Measurements from ENCODE around the gene MS4A7. TPM values are rescaled to one million over a fixed set of nuclear protein-coding genes. Genes with fewer than 3 reads are reported as not detected.
"Not testable (repeated sequence)": the region's sequence is repeated elsewhere in the genome, so short reads cannot be mapped to it uniquely, and the experiment has no call there.

Gene MS4A7
- total RNA-seq, 1 experiment from 2014 or later: not detected

DNA sequence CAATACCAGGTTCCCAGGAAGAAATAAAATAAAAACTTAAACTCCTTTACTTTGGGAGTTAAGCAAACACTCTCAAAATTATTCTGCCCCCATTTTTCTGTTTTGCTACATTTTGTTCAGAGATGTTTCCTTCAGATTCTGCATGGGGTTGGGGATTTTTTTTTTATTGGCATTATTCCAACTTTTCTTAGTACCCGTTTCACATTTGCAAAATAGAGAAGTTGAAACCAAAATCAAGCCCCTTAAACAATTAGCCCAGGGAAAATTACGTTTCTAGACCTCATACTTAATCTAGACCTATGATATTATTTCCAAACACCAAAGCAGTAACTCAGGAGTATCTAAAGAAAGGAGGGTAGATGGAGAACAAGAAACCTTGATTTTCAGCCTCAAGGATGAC is 20.6 kb upstream of the MS4A7 start:
- intact Hi-C loops (cut with micrococcal nuclease; ENCODE audit: unreplicated experiment): no loop called here
- CTCF ChIA-PET: no interaction called here

DNA sequence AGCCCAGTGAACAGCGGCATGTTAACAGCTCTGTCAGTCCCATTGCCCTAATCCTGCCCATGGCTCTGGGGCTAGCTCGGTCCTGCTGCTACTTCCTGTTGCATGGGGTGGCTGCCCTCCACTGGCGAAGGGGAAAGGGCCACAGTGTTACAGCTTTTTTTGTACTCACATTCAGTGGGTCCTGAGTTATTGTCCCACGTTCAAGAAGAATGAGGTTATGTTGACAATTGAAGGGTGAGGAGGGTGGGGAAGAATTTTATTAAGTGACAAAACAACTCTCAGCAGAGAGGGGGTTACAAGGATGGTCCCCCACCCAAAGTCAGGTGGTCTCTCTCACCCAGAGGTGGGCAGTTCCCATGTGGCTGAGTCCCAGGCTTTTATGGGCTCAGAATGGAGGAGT is 17.7 kb upstream of the MS4A7 start:
- Mint-ChIP-seq H3K36me3 (ENCODE audit: insufficient read depth, unreplicated experiment) (no peaks in the 10 kb centered on the region), H3K4me1 (ENCODE audit: low read depth, unreplicated experiment) (no peaks in the 10 kb centered on the region), H3K9me3 (ENCODE audit: low read depth, unreplicated experiment) (no peaks in the 10 kb centered on the region), H3K27ac (ENCODE audit: unreplicated experiment) (no peak overlapping the region), H3K4me3 (ENCODE audit: low read depth, unreplicated experiment) (no peak overlapping the region), H3K27me3 (ENCODE audit: unreplicated experiment) (peaks cover 23% of the 10 kb centered on the region)
- intact Hi-C loops (cut with micrococcal nuclease; ENCODE audit: unreplicated experiment): no loop called here
- BruUV-seq (replicated peaks): no TSS peak
- CTCF ChIA-PET: no interaction called here
- TF ChIP-seq, protein P1, sequence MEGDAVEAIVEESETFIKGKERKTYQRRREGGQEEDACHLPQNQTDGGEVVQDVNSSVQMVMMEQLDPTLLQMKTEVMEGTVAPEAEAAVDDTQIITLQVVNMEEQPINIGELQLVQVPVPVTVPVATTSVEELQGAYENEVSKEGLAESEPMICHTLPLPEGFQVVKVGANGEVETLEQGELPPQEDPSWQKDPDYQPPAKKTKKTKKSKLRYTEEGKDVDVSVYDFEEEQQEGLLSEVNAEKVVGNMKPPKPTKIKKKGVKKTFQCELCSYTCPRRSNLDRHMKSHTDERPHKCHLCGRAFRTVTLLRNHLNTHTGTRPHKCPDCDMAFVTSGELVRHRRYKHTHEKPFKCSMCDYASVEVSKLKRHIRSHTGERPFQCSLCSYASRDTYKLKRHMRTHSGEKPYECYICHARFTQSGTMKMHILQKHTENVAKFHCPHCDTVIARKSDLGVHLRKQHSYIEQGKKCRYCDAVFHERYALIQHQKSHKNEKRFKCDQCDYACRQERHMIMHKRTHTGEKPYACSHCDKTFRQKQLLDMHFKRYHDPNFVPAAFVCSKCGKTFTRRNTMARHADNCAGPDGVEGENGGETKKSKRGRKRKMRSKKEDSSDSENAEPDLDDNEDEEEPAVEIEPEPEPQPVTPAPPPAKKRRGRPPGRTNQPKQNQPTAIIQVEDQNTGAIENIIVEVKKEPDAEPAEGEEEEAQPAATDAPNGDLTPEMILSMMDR (IDR thresholded peaks at IDR 0.05; ENCODE audit: unreplicated experiment): no peak
- no peak for DNase-seq

More for the DNA sequence above, 20.6 kb upstream of the MS4A7 start:
- TF ChIP-seq, protein P1 (IDR thresholded peaks at IDR 0.05; ENCODE audit: unreplicated experiment): no peak
- Mint-ChIP-seq H3K27me3 (ENCODE audit: unreplicated experiment) (no peaks in the 10 kb centered on the region), H3K4me3 (ENCODE audit: low read depth, unreplicated experiment) (no peak overlapping the region), H3K27ac (ENCODE audit: unreplicated experiment) (no peak overlapping the region), H3K9me3 (ENCODE audit: low read depth, unreplicated experiment) (no peaks in the 10 kb centered on the region), H3K36me3 (ENCODE audit: insufficient read depth, unreplicated experiment) (no peaks in the 10 kb centered on the region), H3K4me1 (ENCODE audit: low read depth, unreplicated experiment) (no peaks in the 10 kb centered on the region)
- BruUV-seq (replicated peaks): no TSS peak
- DNase-seq: no peak

DNA sequence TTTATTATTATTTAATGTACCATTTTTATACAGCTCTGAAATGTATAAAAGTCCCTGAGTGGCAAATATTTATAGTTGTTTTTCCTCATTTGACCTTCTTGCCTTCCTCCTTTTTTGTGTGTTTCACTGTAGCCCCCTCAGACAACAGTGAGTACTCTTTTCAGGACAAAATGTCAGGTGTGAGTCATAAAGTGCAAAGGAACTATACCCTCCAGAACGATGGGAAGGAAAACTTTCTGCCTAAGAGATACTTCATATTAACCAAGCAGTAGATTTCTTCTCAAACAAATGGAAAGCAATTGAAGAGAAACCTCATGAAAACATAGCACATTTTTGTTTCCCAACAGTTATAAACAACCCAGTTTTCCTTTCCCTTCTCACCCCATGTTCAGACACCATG is 16.1 kb upstream of the MS4A7 start:
- intact Hi-C loops (cut with micrococcal nuclease; ENCODE audit: unreplicated experiment): no loop called here
- Mint-ChIP-seq H3K27ac (ENCODE audit: unreplicated experiment) (no peak overlapping the region), H3K4me1 (ENCODE audit: low read depth, unreplicated experiment) (no peaks in the 10 kb centered on the region), H3K9me3 (ENCODE audit: low read depth, unreplicated experiment) (no peaks in the 10 kb centered on the region), H3K36me3 (ENCODE audit: insufficient read depth, unreplicated experiment) (no peaks in the 10 kb centered on the region), H3K4me3 (ENCODE audit: low read depth, unreplicated experiment) (no peak overlapping the region), H3K27me3 (ENCODE audit: unreplicated experiment) (peaks cover 23% of the 10 kb centered on the region)
- DNase-seq: no peak
- BruUV-seq (replicated peaks): no TSS peak
- TF ChIP-seq, protein P1 (IDR thresholded peaks at IDR 0.05; ENCODE audit: unreplicated experiment): no peak
- CTCF ChIA-PET: interaction anchor here (1.9 kb wide), 1 partner anchor 257 kb away, joined by 13 read pairs; no protein-coding TSS in a partner anchor

DNA sequence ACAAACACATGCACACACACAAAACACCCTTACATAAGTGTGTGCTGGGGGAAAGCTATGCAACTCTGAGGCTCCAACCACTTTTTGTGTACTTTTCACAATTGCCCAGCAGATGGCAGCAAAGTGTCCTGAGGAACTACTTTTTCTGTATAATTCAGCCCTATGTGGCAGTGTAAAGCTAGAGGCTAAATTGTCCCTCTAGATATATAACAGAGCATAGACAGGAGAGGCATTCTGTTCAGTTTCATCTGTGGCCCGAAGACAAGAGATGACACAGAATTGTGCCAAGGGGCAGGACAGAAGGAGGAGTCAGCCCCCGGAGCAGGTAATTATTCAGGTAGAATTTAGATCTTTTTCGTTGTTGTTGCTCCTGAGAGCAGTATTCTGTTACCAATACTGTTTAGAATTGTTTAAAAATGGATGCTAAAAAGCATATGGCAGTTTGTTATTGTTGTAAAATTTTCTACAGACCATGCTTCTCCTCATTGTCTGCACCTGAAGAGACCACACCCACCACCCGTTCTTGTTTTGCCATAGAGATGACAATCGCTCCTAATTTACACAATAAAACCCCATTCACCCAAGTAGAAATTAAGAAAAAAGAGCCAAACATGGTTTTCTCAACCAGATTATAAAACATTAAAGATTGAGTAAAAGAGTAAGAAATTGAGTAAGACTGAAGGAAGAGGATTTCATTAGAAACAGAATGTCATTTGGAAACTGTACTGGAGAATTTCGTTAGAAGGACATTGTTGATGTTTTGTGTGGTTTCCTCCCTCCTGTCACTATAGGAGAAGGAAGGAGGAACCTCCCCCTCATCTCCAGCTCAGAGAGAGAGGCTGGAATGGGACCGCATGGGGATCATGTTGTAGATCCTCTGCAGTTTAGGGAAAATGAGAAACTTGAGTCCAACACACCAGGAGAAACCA is 14.5 kb upstream of the MS4A7 start:
- Mint-ChIP-seq H3K36me3 (ENCODE audit: insufficient read depth, unreplicated experiment) (no peaks in the 10 kb centered on the region), H3K27ac (ENCODE audit: unreplicated experiment) (no peak overlapping the region), H3K27me3 (ENCODE audit: unreplicated experiment) (peaks cover 23% of the 10 kb centered on the region), H3K9me3 (ENCODE audit: low read depth, unreplicated experiment) (no peaks in the 10 kb centered on the region), H3K4me3 (ENCODE audit: low read depth, unreplicated experiment) (no peak overlapping the region), H3K4me1 (ENCODE audit: low read depth, unreplicated experiment) (no peaks in the 10 kb centered on the region)
- BruUV-seq (replicated peaks): no TSS peak
- peak; percentile 61 for DNase-seq
- TF ChIP-seq, protein P1 (IDR thresholded peaks at IDR 0.05; ENCODE audit: unreplicated experiment): peak; percentile 57
- intact Hi-C loops (cut with micrococcal nuclease; ENCODE audit: unreplicated experiment): loop anchor here (1.0 kb wide), 2 partner anchors 122 to 254 kb away; no protein-coding TSS in a partner anchor
- CTCF ChIA-PET: interaction anchor here (0.6 to 1.9 kb wide), 11 partner anchors 19 to 255 kb away, joined by 3 to 13 read pairs (median 5); no protein-coding TSS in a partner anchor

DNA sequence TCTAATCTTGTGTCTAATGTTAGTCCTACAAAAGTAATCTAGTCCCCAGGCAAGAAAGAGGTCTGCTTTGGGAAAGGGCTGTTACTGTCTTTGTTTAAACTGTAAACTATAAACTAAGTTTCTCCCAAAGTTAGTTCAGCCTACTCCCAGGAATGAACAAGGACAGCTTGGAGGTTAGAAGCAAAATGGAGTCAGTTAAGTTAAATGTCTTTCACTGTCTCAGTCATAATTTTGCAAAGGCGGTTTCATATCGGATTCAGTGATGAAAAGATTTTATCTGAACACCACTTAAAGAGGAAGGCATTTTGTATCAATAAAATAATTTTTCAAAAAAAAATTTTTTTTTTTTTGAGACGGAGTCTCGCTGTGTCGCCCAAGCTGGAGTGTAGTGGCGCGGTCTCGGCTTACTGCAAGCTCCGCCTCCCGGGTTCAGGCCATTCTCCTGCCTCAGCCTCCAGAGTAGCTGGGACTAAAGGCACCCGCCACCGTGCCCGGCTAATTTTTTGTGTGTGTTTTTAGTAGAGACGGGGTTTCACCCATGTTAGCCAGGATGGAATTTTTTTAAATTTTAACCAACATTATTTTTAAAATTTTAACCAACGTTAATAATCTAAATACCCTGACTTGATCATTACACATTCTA is 11.9 kb upstream of the MS4A7 start:
- peaks cover 23% of the 10 kb centered on the region for H3K27me3 Mint-ChIP-seq (ENCODE audit: unreplicated experiment)
- intact Hi-C loops (cut with micrococcal nuclease; ENCODE audit: unreplicated experiment); BruUV-seq (replicated peaks); H3K4me3 Mint-ChIP-seq (ENCODE audit: low read depth, unreplicated experiment); H3K9me3 Mint-ChIP-seq (ENCODE audit: low read depth, unreplicated experiment); H3K27ac Mint-ChIP-seq (ENCODE audit: unreplicated experiment); H3K36me3 Mint-ChIP-seq (ENCODE audit: insufficient read depth, unreplicated experiment); DNase-seq: not testable (repeated sequence)
- CTCF ChIA-PET: interaction anchor here (0.6 kb wide), 1 partner anchor 268 kb away, joined by 3 read pairs; no protein-coding TSS in a partner anchor
- H3K4me1 Mint-ChIP-seq (ENCODE audit: low read depth, unreplicated experiment): peaks cover 14% of the 10 kb centered on the region
